Measurements from ENCODE around the gene KCNK18. TPM values are rescaled to one million over a fixed set of nuclear protein-coding genes. Genes with fewer than 3 reads are reported as not detected.

KCNK18 gene
- total RNA-seq, 1 experiment from 2014 or later, result not detected

DNA sequence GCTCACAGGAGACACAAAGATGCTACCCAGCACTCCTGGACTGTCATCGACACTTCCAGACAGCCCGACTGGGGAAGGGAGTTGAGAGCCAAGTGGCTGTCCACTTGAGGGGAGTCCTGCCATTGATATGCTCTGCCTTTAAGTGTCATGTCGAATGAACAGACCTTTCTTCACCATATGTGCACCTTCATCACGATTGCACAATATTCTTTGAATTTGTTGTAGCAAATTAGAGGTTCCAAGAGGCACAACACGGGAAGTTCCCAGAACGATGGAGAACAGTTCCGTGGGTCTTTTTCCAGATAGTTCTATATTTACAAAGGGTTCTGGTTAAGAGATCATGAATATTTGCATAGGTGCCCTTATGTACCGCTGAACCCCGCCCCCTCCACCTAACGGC, 59.6 kb downstream of the KCNK18 start:
- H3K4me3 ChIP-seq (ENCODE audit: low read depth in 2 of 2, low read length in 2 of 2), result no peak overlapping the region
- no peak overlapping the region for H3K27ac ChIP-seq (ENCODE audit: low read length)
- no peaks in the 10 kb centered on the region for H3K36me3 ChIP-seq (ENCODE audit: control insufficient read depth, insufficient read depth, low read length)
- TF ChIP-seq POLR2AphosphoS5 (IDR thresholded peaks at IDR 0.05; ENCODE audit: low read depth, low read length), result no peak
- TF ChIP-seq TCF7L2 (IDR thresholded peaks at IDR 0.05; ENCODE audit: low read depth, low read length), result no peak
- no peak for TF ChIP-seq SIN3A (IDR thresholded peaks at IDR 0.05; ENCODE audit: borderline replicate concordance, insufficient read depth, low read depth, low read length)
- TF ChIP-seq, protein P1, sequence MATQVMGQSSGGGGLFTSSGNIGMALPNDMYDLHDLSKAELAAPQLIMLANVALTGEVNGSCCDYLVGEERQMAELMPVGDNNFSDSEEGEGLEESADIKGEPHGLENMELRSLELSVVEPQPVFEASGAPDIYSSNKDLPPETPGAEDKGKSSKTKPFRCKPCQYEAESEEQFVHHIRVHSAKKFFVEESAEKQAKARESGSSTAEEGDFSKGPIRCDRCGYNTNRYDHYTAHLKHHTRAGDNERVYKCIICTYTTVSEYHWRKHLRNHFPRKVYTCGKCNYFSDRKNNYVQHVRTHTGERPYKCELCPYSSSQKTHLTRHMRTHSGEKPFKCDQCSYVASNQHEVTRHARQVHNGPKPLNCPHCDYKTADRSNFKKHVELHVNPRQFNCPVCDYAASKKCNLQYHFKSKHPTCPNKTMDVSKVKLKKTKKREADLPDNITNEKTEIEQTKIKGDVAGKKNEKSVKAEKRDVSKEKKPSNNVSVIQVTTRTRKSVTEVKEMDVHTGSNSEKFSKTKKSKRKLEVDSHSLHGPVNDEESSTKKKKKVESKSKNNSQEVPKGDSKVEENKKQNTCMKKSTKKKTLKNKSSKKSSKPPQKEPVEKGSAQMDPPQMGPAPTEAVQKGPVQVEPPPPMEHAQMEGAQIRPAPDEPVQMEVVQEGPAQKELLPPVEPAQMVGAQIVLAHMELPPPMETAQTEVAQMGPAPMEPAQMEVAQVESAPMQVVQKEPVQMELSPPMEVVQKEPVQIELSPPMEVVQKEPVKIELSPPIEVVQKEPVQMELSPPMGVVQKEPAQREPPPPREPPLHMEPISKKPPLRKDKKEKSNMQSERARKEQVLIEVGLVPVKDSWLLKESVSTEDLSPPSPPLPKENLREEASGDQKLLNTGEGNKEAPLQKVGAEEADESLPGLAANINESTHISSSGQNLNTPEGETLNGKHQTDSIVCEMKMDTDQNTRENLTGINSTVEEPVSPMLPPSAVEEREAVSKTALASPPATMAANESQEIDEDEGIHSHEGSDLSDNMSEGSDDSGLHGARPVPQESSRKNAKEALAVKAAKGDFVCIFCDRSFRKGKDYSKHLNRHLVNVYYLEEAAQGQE (IDR thresholded peaks at IDR 0.05; ENCODE audit: insufficient read depth in 1 of 2, low read depth in 2 of 2, low read length in 1 of 2), result no peak
- TF ChIP-seq, protein P2, sequence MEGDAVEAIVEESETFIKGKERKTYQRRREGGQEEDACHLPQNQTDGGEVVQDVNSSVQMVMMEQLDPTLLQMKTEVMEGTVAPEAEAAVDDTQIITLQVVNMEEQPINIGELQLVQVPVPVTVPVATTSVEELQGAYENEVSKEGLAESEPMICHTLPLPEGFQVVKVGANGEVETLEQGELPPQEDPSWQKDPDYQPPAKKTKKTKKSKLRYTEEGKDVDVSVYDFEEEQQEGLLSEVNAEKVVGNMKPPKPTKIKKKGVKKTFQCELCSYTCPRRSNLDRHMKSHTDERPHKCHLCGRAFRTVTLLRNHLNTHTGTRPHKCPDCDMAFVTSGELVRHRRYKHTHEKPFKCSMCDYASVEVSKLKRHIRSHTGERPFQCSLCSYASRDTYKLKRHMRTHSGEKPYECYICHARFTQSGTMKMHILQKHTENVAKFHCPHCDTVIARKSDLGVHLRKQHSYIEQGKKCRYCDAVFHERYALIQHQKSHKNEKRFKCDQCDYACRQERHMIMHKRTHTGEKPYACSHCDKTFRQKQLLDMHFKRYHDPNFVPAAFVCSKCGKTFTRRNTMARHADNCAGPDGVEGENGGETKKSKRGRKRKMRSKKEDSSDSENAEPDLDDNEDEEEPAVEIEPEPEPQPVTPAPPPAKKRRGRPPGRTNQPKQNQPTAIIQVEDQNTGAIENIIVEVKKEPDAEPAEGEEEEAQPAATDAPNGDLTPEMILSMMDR (IDR thresholded peaks at IDR 0.05), result no peak
- intact Hi-C loops (cut with micrococcal nuclease; ENCODE audit: unreplicated experiment), result no loop called here
- peaks cover 26% of the 10 kb centered on the region for H3K27me3 ChIP-seq (ENCODE audit: control insufficient read depth, insufficient read depth, low read length)
- no peaks in the 10 kb centered on the region for H3K9me3 ChIP-seq (ENCODE audit: control insufficient read depth, insufficient read depth, low read depth, low read length)
- in situ Hi-C loops (cut with HindIII; ENCODE audit: low pct_unique_long_range_greater_than_20kb, low sequenced_read_pairs), result no loop called here
- DNase-seq (ENCODE audit: low read depth, low spot score) (no peak), ATAC-seq (no peak)
- H3K4me1 ChIP-seq (ENCODE audit: control insufficient read depth, insufficient read depth, low read length), result no peaks in the 10 kb centered on the region
- CTCF ChIA-PET, result no interaction called here
- POLR2A ChIA-PET, result no interaction called here
- no TSS peak for BruUV-seq (replicated peaks)

DNA sequence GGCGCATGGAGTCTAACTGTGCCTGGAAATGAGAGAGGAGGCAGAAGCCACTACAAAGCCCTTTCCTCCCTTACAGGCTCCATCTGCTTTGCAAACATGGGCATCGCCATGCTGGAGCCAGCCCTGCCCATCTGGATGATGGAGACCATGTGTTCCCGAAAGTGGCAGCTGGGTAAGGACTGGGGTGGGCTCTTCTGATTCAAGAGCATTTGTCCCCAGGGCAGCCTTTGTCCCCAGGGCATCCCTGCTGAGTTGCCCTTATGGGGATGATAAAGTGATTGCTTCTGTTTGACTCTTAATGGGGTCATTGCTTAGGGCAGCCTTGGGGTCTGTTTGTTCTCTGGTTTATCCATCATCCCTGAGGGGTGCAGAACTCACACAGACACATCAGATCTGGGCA, 60.4 kb downstream of the KCNK18 start:
- no peak overlapping the region for H3K27ac ChIP-seq (ENCODE audit: low read length)
- in situ Hi-C loops (cut with HindIII; ENCODE audit: low pct_unique_long_range_greater_than_20kb, low sequenced_read_pairs) (no loop called here), intact Hi-C loops (cut with micrococcal nuclease; ENCODE audit: unreplicated experiment) (no loop called here)
- TF ChIP-seq, protein P1 (IDR thresholded peaks at IDR 0.05; ENCODE audit: insufficient read depth in 1 of 2, low read depth in 2 of 2, low read length in 1 of 2), result no peak
- TF ChIP-seq, protein P2 (IDR thresholded peaks at IDR 0.05), result no peak
- TF ChIP-seq TCF7L2 (IDR thresholded peaks at IDR 0.05; ENCODE audit: low read depth, low read length) (no peak), POLR2AphosphoS5 (IDR thresholded peaks at IDR 0.05; ENCODE audit: low read depth, low read length) (no peak), SIN3A (IDR thresholded peaks at IDR 0.05; ENCODE audit: borderline replicate concordance, insufficient read depth, low read depth, low read length) (no peak)
- DNase-seq (ENCODE audit: low read depth, low spot score), result no peak
- ChIA-PET CTCF (no interaction called here), POLR2A (no interaction called here)
- no TSS peak for BruUV-seq (replicated peaks)
- H3K4me3 ChIP-seq (ENCODE audit: low read depth in 2 of 2, low read length in 2 of 2), result no peak overlapping the region
- H3K4me1 ChIP-seq (ENCODE audit: control insufficient read depth, insufficient read depth, low read length), result no peaks in the 10 kb centered on the region
- ATAC-seq, result no peak
- H3K36me3 ChIP-seq (ENCODE audit: control insufficient read depth, insufficient read depth, low read length), result no peaks in the 10 kb centered on the region
- H3K27me3 ChIP-seq (ENCODE audit: control insufficient read depth, insufficient read depth, low read length), result peaks cover 26% of the 10 kb centered on the region
- no peaks in the 10 kb centered on the region for H3K9me3 ChIP-seq (ENCODE audit: control insufficient read depth, insufficient read depth, low read depth, low read length)

Measured in Panc1 (cell line).